ENCODE results near the gene CAMK2G. TPM values are rescaled to one million over a fixed set of nuclear protein-coding genes. Genes with fewer than 3 reads are reported as not detected.
"Not testable (repeated sequence)": the region's sequence is repeated elsewhere in the genome, so short reads cannot be mapped to it uniquely, and the experiment has no call there.

Gene CAMK2G
- total RNA-seq, 4 donors from 2014 or later, result 34.7 to 159 (median 110) TPM

GRCh38 chr10:73788864-73789658 is 85.3 kb downstream of the CAMK2G start:
- no peak for DNase-seq
- peaks cover 0 to 56% (median 0%) of the 10 kb centered on the region in 3 donors for H3K36me3 ChIP-seq

DNA sequence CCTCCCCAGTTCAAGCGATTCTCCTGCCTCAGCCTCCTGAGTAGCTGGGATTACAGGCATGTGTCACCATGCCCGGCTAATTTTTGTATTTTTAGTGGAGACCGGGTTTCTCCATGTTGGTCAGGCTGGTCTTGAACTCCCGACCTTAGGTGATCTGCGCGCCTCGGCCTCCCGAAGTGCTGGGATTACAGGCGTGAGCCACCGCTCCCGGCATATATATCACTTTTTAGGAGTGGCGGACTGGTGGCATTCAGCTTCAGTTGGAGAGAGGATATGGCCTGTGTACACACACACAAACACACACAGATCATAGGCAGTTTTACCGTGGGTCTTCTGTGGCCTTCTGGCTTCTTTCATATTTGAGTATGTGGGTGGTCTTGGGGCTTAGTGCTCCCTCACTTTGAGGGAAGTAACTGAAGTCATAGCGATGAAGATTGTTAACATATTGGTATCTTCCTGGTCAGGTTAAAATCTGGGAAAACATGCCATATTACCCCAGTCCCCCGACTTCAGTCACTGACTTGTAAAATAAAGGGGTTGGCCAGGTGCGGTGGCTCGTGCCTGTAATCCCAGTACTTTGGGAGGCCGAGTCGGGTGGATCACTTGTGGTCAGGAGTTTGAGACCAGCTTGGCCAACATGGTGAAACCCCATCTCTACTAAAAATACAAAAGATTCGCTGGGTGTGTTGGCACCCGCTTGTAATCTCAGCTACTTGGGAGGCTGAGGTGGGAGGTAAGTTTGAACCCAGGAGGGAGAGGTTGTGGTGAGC is 87.1 kb downstream of the CAMK2G start:
- not testable (repeated sequence) for H3K27me3 ChIP-seq, H3K27ac ChIP-seq, DNase-seq, H3K9me3 ChIP-seq
- peak overlapping the region in 2 of 4 donors; percentile 89 to 91 for H3K4me3 ChIP-seq
- peaks cover 0 to 37% (median 0%) of the 10 kb centered on the region in 3 donors for H3K36me3 ChIP-seq
- peaks cover 0 to 36% (median 9%) of the 10 kb centered on the region in 4 donors for H3K4me1 ChIP-seq

More at GRCh38 chr10:73788864-73789658, 85.3 kb downstream of the CAMK2G start:
- Histone ChIP-seq H3K27ac (no peak overlapping the region), H3K27me3 (no peaks in the 10 kb centered on the region), H3K4me3 (no peak overlapping the region), H3K9me3 (no peaks in the 10 kb centered on the region), H3K4me1 (peaks cover 0 to 23% (median 9%) of the 10 kb centered on the region in 4 donors)
- TF ChIP-seq CTCF (IDR thresholded peaks at IDR 0.05) (no peak), POLR2A (IDR thresholded peaks at IDR 0.05) (no peak)

- Histone ChIP-seq H3K4me3 (peak overlapping the region; percentile 72 to 91 (median 90)), H3K4me1 (peaks cover 0 to 36% (median 9%) of the 10 kb centered on the region in 4 donors), H3K9me3 (no peaks in the 10 kb centered on the region), H3K27me3 (no peaks in the 10 kb centered on the region), H3K36me3 (peaks cover 0 to 30% (median 0%) of the 10 kb centered on the region in 3 donors), H3K27ac (peak overlapping the region; percentile 83 to 95 (median 90))
- no peak for DNase-seq
- TF ChIP-seq CTCF (IDR thresholded peaks at IDR 0.05) (no peak), POLR2A (IDR thresholded peaks at IDR 0.05) (no peak)
Observed at GRCh38 chr10:73786512-73786885, 87.9 kb downstream of the CAMK2G start.

GRCh38 chr10:73785721-73786511 is 88.4 kb downstream of the CAMK2G start:
- TF ChIP-seq CTCF (IDR thresholded peaks at IDR 0.05), result peak in 3 of 6 experiments; percentile 11 to 16 (median 15)
- no peak for TF ChIP-seq POLR2A (IDR thresholded peaks at IDR 0.05)
- DNase-seq, result peak; percentile 47 to 71 (median 64)
- H3K4me1 ChIP-seq, result peaks cover 0 to 41% (median 11%) of the 10 kb centered on the region in 4 donors
- peak overlapping the region; percentile 83 to 95 (median 90) for H3K27ac ChIP-seq
- no peaks in the 10 kb centered on the region for H3K27me3 ChIP-seq
- H3K36me3 ChIP-seq, result peaks cover 0 to 24% (median 0%) of the 10 kb centered on the region in 3 donors
- no peaks in the 10 kb centered on the region for H3K9me3 ChIP-seq
- peak overlapping the region; percentile 72 to 91 (median 90) for H3K4me3 ChIP-seq

- no peaks in the 10 kb centered on the region for H3K27me3 ChIP-seq
- no peaks in the 10 kb centered on the region for H3K9me3 ChIP-seq
- peak within 1 kb of the TSS; percentile 72 to 91 (median 90) for H3K4me3 ChIP-seq
- peak within 1 kb of the TSS; percentile 83 to 95 (median 90) for H3K27ac ChIP-seq
- H3K4me1 ChIP-seq, result peaks cover 0 to 48% (median 13%) of the 10 kb centered on the region in 4 donors
- TF ChIP-seq POLR2A (IDR thresholded peaks at IDR 0.05) (peak; percentile 59 to 68), CTCF (IDR thresholded peaks at IDR 0.05) (peak in 1 of 6 experiments; percentile 19)
- H3K36me3 ChIP-seq, result peaks cover 0 to 18% (median 0%) of the 10 kb centered on the region in 3 donors
- DNase-seq, result peak; percentile 90 to 95 (median 90)
Observed at GRCh38 chr10:73785211-73785720, 89.1 kb downstream of the CAMK2G start, which contains the start of gene ZSWIM8. ZSWIM8 (plus strand) TSS chr10:73785606; CDS start chr10:73785879, 273 bp downstream.

Measured in Peyer's patch (tissue), 4 donors.